ENCODE data around the gene AATK.

DNA sequence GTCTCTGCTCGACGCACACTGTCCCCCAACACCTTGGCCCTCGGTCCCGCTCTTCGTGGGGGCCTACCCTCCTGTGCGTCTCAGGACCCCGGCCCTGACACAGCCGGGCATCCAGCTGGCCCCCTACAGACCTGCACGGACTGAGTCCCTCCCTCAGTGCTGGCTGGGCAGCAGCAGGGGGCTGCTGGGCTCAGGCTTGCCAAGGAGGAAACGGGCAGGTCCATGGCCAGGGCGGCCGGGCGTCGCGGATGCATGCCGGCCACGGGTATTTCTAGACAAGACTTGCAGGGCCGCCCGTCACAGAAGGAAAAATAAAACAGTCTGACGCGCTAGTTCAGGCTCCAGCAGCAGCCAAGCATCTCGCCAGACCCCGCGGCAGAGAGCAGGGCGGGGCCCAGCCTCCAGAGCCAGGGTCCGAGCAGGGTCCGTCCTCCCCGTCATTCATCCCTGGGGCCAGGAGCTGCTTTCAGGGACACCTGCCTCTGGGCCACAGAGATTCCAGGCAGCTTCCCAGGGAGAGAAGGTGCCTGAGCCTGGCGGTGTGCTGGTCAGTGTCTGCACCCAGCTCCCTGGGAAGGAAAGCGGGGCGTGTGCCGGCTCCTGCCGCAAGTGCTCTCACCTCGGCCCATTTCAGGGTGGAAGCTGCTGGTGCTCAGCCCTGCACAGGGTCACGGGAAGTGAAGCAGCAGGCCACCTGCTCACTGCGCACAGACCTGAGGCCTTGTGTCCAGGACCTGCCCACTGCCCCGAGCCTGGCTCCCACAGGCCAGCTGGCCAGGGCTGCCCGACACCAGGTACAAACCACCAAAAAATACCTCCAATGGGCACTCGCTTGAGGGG is 8.0 kb downstream of the AATK start:
- TF ChIP-seq EZH2phosphoT487 (IDR thresholded peaks at IDR 0.05; ENCODE audit: unreplicated experiment) = no peak
- TF ChIP-seq, protein P1, sequence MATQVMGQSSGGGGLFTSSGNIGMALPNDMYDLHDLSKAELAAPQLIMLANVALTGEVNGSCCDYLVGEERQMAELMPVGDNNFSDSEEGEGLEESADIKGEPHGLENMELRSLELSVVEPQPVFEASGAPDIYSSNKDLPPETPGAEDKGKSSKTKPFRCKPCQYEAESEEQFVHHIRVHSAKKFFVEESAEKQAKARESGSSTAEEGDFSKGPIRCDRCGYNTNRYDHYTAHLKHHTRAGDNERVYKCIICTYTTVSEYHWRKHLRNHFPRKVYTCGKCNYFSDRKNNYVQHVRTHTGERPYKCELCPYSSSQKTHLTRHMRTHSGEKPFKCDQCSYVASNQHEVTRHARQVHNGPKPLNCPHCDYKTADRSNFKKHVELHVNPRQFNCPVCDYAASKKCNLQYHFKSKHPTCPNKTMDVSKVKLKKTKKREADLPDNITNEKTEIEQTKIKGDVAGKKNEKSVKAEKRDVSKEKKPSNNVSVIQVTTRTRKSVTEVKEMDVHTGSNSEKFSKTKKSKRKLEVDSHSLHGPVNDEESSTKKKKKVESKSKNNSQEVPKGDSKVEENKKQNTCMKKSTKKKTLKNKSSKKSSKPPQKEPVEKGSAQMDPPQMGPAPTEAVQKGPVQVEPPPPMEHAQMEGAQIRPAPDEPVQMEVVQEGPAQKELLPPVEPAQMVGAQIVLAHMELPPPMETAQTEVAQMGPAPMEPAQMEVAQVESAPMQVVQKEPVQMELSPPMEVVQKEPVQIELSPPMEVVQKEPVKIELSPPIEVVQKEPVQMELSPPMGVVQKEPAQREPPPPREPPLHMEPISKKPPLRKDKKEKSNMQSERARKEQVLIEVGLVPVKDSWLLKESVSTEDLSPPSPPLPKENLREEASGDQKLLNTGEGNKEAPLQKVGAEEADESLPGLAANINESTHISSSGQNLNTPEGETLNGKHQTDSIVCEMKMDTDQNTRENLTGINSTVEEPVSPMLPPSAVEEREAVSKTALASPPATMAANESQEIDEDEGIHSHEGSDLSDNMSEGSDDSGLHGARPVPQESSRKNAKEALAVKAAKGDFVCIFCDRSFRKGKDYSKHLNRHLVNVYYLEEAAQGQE (IDR thresholded peaks at IDR 0.05; ENCODE audit: unreplicated experiment) = no peak
- no peak for TF ChIP-seq POLR2AphosphoS5 (IDR thresholded peaks at IDR 0.05; ENCODE audit: low read depth)
- TF ChIP-seq EZH2 (IDR thresholded peaks at IDR 0.05; ENCODE audit: low read depth, unreplicated experiment) = no peak
- TF ChIP-seq, protein P2, sequence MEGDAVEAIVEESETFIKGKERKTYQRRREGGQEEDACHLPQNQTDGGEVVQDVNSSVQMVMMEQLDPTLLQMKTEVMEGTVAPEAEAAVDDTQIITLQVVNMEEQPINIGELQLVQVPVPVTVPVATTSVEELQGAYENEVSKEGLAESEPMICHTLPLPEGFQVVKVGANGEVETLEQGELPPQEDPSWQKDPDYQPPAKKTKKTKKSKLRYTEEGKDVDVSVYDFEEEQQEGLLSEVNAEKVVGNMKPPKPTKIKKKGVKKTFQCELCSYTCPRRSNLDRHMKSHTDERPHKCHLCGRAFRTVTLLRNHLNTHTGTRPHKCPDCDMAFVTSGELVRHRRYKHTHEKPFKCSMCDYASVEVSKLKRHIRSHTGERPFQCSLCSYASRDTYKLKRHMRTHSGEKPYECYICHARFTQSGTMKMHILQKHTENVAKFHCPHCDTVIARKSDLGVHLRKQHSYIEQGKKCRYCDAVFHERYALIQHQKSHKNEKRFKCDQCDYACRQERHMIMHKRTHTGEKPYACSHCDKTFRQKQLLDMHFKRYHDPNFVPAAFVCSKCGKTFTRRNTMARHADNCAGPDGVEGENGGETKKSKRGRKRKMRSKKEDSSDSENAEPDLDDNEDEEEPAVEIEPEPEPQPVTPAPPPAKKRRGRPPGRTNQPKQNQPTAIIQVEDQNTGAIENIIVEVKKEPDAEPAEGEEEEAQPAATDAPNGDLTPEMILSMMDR (conservative IDR thresholded peaks at IDR 0.05; ENCODE audit: low read depth in 2 of 2) = no peak
- no peak for TF ChIP-seq CREB1 (CRISPR knock-in tag; IDR thresholded peaks at IDR 0.05; ENCODE audit: low read depth)
- TF ChIP-seq NANOG (IDR thresholded peaks at IDR 0.05; ENCODE audit: borderline replicate concordance) = no peak
- no peak for TF ChIP-seq ZNF331 (CRISPR knock-in tag; IDR thresholded peaks at IDR 0.05; ENCODE audit: low read depth)
- TF ChIP-seq, protein P3, sequence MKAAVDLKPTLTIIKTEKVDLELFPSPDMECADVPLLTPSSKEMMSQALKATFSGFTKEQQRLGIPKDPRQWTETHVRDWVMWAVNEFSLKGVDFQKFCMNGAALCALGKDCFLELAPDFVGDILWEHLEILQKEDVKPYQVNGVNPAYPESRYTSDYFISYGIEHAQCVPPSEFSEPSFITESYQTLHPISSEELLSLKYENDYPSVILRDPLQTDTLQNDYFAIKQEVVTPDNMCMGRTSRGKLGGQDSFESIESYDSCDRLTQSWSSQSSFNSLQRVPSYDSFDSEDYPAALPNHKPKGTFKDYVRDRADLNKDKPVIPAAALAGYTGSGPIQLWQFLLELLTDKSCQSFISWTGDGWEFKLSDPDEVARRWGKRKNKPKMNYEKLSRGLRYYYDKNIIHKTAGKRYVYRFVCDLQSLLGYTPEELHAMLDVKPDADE (IDR thresholded peaks at IDR 0.05) = no peak
- TF ChIP-seq JUNB (IDR thresholded peaks at IDR 0.05; ENCODE audit: unreplicated experiment) = no peak

Measured in GM23338 (cell line).